ENCODE results near the gene KXD1. TPM values are rescaled to one million over a fixed set of nuclear protein-coding genes. Genes with fewer than 3 reads are reported as not detected.
A peak's percentile ranks its signal among the peaks of the same experiment; 100 is the strongest.

The KXD1 gene
- total and polyA plus RNA-seq, 2 donors (not counting 1 experiment from before 2014, with no cell fraction given) = 90.0 to 166 TPM

GRCh38 chr19:18521692-18522123, 36.0 kb upstream of the KXD1 start, which contains the start of gene ELL:
TSS of gene ELL (minus strand) at chr19:18522070. CDS start at chr19:18522055, 15 bp downstream.
- Histone ChIP-seq H3K9me3 (ENCODE audit: control extremely low read depth in 1 of 3, control insufficient read depth in 2 of 3, insufficient read depth in 1 of 3, low read length in 2 of 3) (no peaks in the 10 kb centered on the region), H3K9ac (ENCODE audit: low read length) (peak within 1 kb of the TSS; percentile 99), H2AFZ (ENCODE audit: insufficient read depth, low read depth, low read length, poor library complexity, severe bottlenecking) (peak within 1 kb of the TSS; percentile 80), H3K27me3 (replicated peaks in 1 of 4; ENCODE audit: control extremely low read depth in 1 of 4, control insufficient read depth in 3 of 4, insufficient read depth in 4 of 4, low read length in 3 of 4) (no peaks in the 10 kb centered on the region), H3K79me2 (ENCODE audit: control insufficient read depth, insufficient read depth, low read length) (peaks cover 50% of the 10 kb centered on the region), H3K4me3 (ENCODE audit: control extremely low read depth in 1 of 5, extremely low read depth in 1 of 5, insufficient read depth in 1 of 5, low read depth in 2 of 5, low read length in 4 of 5) (peak within 1 kb of the TSS; percentile 74 to 97 (median 89)), H3K27ac (ENCODE audit: low read length in 2 of 2) (peak within 1 kb of the TSS; percentile 95 to 98), H4K20me1 (ENCODE audit: control insufficient read depth, insufficient read depth, low read length, poor library complexity, severe bottlenecking) (peaks cover 35% of the 10 kb centered on the region), H3K4me2 (replicated peaks; ENCODE audit: low read depth, low read length, poor library complexity, severe bottlenecking) (peak within 1 kb of the TSS; percentile 97), H3K36me3 (replicated peaks in 1 of 2; ENCODE audit: control extremely low read depth in 1 of 2, control insufficient read depth in 1 of 2, extremely low read depth in 1 of 2, insufficient read depth in 2 of 2, low read length in 1 of 2) (no peaks in the 10 kb centered on the region), H3K4me1 (ENCODE audit: control insufficient read depth in 2 of 2, insufficient read depth in 2 of 2, low read length in 2 of 2) (peaks cover 7 to 24% of the 10 kb centered on the region in 2 donors)
- H3K27ac Mint-ChIP-seq = peak within 1 kb of the TSS; percentile 95
- ATAC-seq (ENCODE audit: low read depth) = peak; percentile 0
- intact Hi-C loops (cut with micrococcal nuclease) = loop anchor here (1.0 to 5.0 kb wide), 12 partner anchors 22 to 1294 kb away; partner anchors contain the start of genes ARMC6, COPE, DDX49 and FKBP8
- DNase-seq = no peak
- peaks cover 20% of the 10 kb centered on the region for H3K4me1 Mint-ChIP-seq
- H3K27me3 Mint-ChIP-seq = no peaks in the 10 kb centered on the region
- TF ChIP-seq CTCF (IDR thresholded peaks at IDR 0.05) = no peak
- no peak for TF ChIP-seq EZH2 (IDR thresholded peaks at IDR 0.05; ENCODE audit: borderline replicate concordance, insufficient read depth, low read depth, low read length, poor library complexity, severe bottlenecking)
- peak within 1 kb of the TSS; percentile 90 for H3K4me3 Mint-ChIP-seq
- no peaks in the 10 kb centered on the region for H3K9me3 Mint-ChIP-seq (ENCODE audit: insufficient read depth)
- CTCF ChIA-PET = interaction anchor here (1.1 to 4.4 kb wide), 6 partner anchors 36 to 325 kb away, joined by 4 to 47 read pairs (median 16); partner anchors contain the start of genes KXD1 and UBA52
- under 1% methylated on average over 52 of the region's 52 CpGs for WGBS (ENCODE audit: insufficient coverage)
- POLR2A ChIA-PET = interaction anchor here (0.8 to 4.2 kb wide), 6 partner anchors 22 to 398 kb away, joined by 3 to 44 read pairs (median 12); partner anchors contain the start of genes COPE, DDX49, FKBP8 and KXD1

All from B cell (primary cell).